Measurements from ENCODE around the gene CYP20A1.

DNA sequence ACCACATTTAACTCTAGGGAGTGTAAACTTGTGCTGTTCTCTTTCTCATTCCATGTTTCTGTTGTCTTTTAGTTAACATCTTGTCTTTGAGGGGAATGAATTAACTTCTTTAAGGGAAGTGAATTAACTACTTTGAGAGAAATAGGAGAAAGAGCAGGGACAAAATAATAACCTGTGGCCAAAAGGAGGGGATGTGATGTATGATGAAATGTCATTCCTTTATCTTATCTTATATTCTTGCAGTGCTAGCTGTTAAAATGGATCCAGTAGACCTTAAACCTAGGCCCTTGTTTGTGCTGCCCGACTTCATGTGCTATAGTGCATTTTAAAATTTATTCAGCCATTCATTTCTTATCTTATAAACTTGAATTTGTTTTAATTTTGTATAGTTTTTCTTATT, 107.8 kb downstream of the CYP20A1 start:
- TF ChIP-seq, protein P1, sequence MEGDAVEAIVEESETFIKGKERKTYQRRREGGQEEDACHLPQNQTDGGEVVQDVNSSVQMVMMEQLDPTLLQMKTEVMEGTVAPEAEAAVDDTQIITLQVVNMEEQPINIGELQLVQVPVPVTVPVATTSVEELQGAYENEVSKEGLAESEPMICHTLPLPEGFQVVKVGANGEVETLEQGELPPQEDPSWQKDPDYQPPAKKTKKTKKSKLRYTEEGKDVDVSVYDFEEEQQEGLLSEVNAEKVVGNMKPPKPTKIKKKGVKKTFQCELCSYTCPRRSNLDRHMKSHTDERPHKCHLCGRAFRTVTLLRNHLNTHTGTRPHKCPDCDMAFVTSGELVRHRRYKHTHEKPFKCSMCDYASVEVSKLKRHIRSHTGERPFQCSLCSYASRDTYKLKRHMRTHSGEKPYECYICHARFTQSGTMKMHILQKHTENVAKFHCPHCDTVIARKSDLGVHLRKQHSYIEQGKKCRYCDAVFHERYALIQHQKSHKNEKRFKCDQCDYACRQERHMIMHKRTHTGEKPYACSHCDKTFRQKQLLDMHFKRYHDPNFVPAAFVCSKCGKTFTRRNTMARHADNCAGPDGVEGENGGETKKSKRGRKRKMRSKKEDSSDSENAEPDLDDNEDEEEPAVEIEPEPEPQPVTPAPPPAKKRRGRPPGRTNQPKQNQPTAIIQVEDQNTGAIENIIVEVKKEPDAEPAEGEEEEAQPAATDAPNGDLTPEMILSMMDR (conservative IDR thresholded peaks at IDR 0.05; ENCODE audit: low read length): no peak
- no peak for TF ChIP-seq EZH2phosphoT487 (IDR thresholded peaks at IDR 0.05; ENCODE audit: borderline replicate concordance)

All from Loucy (cell line).